Vagina (tissue), 2 donors: Measurements from ENCODE around the gene DNMT3A.

ENCODE experiments used
- POLR2AphosphoS5 ChIP-seq, 2 donors: sonication (generic); formaldehyde crosslinking; IDR thresholded peaks; one replicate each; pipeline ENCODE4 v1.9.0; 2017; ENCODE audit warnings: antibody characterized with exemption in 2 of 2, mild to moderate bottlenecking in 2 of 2, low read depth in 1 of 2; ENCODE audit not compliant: insufficient read depth in 1 of 2
- TF ChIP-seq, protein P1 (sequence below), 3 experiments: fragments of 450-650 bp in 2 of 3; fragments of 200-600 bp in 1 of 3; sonication (generic) in 1 of 3; IDR thresholded peaks; one replicate each; pipeline ENCODE4 v1.5.1; 2017 to 2019; ENCODE audit warnings: antibody characterized with exemption in 3 of 3, mild to moderate bottlenecking in 2 of 3, moderate library complexity in 2 of 3

DNA sequence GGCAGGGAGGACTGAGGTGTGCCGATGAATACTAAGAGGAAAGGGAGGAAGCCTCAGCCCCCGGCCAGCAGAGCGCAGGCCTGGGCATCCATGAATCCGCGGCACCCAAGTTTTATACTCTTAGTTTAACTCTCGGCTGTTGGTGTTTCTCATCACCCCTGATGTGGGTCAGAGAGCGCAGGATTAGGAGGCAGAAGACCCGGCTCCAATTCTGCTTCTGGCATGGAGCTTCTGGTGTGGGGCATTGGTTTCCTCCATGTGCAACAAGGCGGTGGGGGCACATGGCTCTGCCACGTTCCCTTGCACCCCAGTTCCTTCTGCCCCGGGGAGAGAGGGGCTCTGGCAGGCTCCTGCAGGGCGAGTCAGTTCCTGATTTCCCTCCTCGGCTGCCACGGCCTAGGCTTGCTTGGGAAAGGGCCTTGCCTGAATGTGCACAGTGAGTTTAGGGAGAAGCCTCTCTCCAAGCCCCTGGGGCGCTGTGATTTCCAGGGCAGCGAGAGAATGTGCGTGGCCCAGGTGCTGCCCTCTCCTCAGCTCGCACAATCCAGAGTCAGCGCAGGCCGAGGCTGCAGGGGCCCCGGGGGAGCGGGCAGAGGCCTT lies 36.2 kb upstream of the DNMT3A start:
- TF ChIP-seq, protein P1, sequence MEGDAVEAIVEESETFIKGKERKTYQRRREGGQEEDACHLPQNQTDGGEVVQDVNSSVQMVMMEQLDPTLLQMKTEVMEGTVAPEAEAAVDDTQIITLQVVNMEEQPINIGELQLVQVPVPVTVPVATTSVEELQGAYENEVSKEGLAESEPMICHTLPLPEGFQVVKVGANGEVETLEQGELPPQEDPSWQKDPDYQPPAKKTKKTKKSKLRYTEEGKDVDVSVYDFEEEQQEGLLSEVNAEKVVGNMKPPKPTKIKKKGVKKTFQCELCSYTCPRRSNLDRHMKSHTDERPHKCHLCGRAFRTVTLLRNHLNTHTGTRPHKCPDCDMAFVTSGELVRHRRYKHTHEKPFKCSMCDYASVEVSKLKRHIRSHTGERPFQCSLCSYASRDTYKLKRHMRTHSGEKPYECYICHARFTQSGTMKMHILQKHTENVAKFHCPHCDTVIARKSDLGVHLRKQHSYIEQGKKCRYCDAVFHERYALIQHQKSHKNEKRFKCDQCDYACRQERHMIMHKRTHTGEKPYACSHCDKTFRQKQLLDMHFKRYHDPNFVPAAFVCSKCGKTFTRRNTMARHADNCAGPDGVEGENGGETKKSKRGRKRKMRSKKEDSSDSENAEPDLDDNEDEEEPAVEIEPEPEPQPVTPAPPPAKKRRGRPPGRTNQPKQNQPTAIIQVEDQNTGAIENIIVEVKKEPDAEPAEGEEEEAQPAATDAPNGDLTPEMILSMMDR (IDR thresholded peaks at IDR 0.05): no peak
- TF ChIP-seq POLR2AphosphoS5 (IDR thresholded peaks at IDR 0.05; ENCODE audit: insufficient read depth in 1 of 2, low read depth in 1 of 2): no peak
